ENCODE measurements around the gene C19orf67. TPM values are rescaled to one million over a fixed set of nuclear protein-coding genes. Genes with fewer than 3 reads are reported as not detected.

C19orf67 gene
- under 1 TPM in 1 of 2 donors, not detected in 1; 0.97 TPM for total RNA-seq

DNA sequence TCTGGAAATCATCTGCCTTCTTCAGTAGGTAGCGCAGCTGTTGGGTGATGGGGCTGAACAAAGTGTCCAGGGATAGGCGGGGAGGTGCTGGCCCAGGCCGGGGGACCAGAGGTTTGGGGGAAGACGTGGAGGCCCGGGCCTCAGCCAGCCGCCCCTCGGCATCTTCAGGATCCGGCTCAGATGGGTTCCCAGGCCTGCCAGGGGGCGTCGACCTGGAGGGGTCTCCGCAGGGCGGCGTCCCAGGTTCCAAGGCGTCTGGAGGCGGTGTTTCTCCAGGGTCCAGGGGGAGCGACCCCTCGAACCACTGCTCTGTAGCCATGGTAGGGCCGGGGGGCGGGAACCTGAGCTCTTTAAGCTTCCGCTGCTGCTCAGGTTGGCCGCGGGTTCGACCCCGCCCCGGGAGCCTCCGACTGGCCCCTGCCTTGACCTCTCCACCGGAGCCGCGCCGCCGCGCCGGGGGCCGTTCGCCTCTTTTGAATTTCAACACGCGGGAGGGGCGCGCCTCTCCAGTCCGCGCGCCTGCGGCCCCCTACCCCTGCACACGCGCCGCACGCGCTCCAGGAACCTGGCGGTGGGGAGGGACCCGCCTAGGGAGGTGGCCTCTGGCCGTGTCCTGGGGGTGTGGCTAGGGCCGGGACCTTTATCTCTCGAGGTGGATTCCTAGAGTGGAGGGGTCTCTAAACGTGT is at the start of gene C19orf67:
Gene C19orf67, minus strand, starts transcription at position 475 of the 687 bp plus-strand sequence. Its CDS starts 156 bp downstream, at position 319.
- Histone ChIP-seq H3K4me1 (replicated peaks) (no peaks in the 10 kb centered on the region), H3K27me3 (replicated peaks; ENCODE audit: insufficient read depth) (no peaks in the 10 kb centered on the region), H3K27ac (no peak within 1 kb of the TSS), H3K9me3 (no peaks in the 10 kb centered on the region), H3K36me3 (no peaks in the 10 kb centered on the region), H3K4me3 (no peak within 1 kb of the TSS)
- DNase-seq (ENCODE audit: low spot score): no peak
- intact Hi-C loops (cut with DNase I): loop anchor here (10.0 kb wide), 1 partner anchor 311 kb away; the partner anchor contains the start of gene C19orf53
- WGBS: 70% methylated on average over 47 of the region's 54 CpGs
- TF ChIP-seq POLR2A (IDR thresholded peaks at IDR 0.05) (no peak), POLR2AphosphoS5 (IDR thresholded peaks at IDR 0.05) (no peak)
- TF ChIP-seq, protein P1, sequence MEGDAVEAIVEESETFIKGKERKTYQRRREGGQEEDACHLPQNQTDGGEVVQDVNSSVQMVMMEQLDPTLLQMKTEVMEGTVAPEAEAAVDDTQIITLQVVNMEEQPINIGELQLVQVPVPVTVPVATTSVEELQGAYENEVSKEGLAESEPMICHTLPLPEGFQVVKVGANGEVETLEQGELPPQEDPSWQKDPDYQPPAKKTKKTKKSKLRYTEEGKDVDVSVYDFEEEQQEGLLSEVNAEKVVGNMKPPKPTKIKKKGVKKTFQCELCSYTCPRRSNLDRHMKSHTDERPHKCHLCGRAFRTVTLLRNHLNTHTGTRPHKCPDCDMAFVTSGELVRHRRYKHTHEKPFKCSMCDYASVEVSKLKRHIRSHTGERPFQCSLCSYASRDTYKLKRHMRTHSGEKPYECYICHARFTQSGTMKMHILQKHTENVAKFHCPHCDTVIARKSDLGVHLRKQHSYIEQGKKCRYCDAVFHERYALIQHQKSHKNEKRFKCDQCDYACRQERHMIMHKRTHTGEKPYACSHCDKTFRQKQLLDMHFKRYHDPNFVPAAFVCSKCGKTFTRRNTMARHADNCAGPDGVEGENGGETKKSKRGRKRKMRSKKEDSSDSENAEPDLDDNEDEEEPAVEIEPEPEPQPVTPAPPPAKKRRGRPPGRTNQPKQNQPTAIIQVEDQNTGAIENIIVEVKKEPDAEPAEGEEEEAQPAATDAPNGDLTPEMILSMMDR (IDR thresholded peaks at IDR 0.05): no peak

DNA sequence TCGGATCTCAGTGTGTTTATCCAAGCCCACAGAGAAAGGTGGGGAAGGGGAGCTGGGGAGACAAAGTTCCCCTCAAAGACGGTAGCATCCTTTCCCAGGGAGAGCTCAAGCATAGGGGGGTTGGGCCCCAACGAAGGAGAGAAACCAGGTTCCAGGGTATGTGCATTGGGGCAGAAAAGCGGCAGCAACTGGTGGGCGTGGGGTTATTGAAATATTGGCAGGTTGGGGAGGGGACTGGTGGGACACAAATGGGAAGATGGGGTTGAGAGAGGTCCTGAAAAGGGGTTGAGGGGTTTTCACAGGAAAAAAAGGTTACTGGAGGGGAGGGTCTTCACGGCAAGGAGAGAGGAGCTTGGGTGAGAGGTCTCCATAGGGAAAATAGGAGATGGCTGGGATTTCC is 49.8 kb upstream of the C19orf67 start:
- Histone ChIP-seq H3K36me3 (no peaks in the 10 kb centered on the region), H3K9me3 (no peaks in the 10 kb centered on the region), H3K27ac (no peak overlapping the region), H3K4me3 (no peak overlapping the region), H3K27me3 (replicated peaks; ENCODE audit: insufficient read depth) (no peaks in the 10 kb centered on the region), H3K4me1 (replicated peaks) (peaks cover 11% of the 10 kb centered on the region)
- WGBS: 26% methylated on average over 6 of the region's 6 CpGs
- DNase-seq (ENCODE audit: low spot score): no peak
- intact Hi-C loops (cut with DNase I): loop anchor here (5.0 kb wide), 2 partner anchors 272 to 382 kb away; partner anchors contain the start of gene DNAJB1
- TF ChIP-seq, protein P1 (IDR thresholded peaks at IDR 0.05): no peak
- TF ChIP-seq POLR2AphosphoS5 (IDR thresholded peaks at IDR 0.05) (no peak), POLR2A (IDR thresholded peaks at IDR 0.05) (no peak)

DNA sequence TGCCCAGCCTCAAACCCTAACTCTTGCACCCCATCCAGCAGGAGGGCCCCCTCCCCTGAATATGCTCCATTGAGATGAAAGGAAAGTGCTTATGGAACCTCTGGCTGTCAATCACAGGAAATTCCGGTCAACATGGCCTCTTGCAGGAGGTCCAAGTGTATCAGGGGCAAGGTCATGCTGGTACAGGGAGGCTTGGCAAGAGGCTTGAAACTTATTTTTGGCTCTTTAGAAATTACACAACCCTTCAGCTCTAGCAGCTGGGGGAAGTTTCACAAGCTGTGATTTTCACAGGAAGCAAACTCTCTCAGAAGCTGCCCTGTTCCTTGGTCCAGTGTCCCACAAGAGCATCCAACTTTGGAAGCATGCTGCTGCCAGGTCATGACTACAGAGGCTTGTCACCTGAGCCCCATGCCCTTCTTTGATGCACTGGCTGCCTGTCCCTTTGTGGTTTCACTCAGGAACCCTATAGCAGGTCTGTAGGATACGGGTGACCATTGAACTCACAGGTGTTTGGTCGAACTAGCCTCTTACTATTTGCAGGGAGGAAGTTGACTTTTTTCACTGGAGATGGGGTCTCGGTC is 42.4 kb upstream of the C19orf67 start:
- H3K27ac ChIP-seq: no peak overlapping the region

DNA sequence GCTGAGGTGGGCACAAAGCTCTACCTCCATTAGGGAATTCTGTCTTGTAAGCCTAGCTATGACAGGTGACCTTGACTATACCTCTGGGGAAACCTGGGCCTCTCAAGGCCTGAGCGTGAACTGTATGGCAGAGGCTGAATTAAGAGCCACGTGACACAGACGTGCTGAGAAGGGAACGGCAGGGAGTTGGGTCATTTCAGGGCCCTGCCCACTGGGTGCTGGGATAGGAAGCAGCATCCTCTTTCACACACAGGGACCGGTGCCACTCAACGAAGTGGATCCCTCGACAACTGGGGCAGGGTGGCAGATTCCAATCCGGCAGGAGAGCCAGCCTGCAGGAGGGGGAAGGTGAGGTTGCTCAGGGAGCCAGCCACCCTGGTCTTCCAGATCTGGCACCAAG is 41.6 kb upstream of the C19orf67 start:
- H3K27ac ChIP-seq: no peak overlapping the region
- intact Hi-C loops (cut with DNase I): no loop called here
- H3K9me3 ChIP-seq: no peaks in the 10 kb centered on the region
- TF ChIP-seq POLR2AphosphoS5 (IDR thresholded peaks at IDR 0.05) (no peak), POLR2A (IDR thresholded peaks at IDR 0.05) (no peak)
- TF ChIP-seq, protein P1 (IDR thresholded peaks at IDR 0.05): no peak
- 88% methylated on average over 8 of the region's 8 CpGs for WGBS
- no peaks in the 10 kb centered on the region for H3K36me3 ChIP-seq
- no peaks in the 10 kb centered on the region for H3K4me1 ChIP-seq (replicated peaks)
- DNase-seq (ENCODE audit: low spot score): no peak
- no peaks in the 10 kb centered on the region for H3K27me3 ChIP-seq (replicated peaks; ENCODE audit: insufficient read depth)
- H3K4me3 ChIP-seq: no peak overlapping the region

More for the DNA sequence above, 42.4 kb upstream of the C19orf67 start:
- TF ChIP-seq POLR2A (IDR thresholded peaks at IDR 0.05) (no peak), POLR2AphosphoS5 (IDR thresholded peaks at IDR 0.05) (no peak)
- TF ChIP-seq, protein P1 (IDR thresholded peaks at IDR 0.05): no peak
- H3K4me1 ChIP-seq (replicated peaks): no peaks in the 10 kb centered on the region
- no peaks in the 10 kb centered on the region for H3K36me3 ChIP-seq
- 76% methylated on average over 4 of the region's 4 CpGs for WGBS
- H3K4me3 ChIP-seq: no peak overlapping the region
- DNase-seq (ENCODE audit: low spot score): no peak
- H3K27me3 ChIP-seq (replicated peaks; ENCODE audit: insufficient read depth): no peaks in the 10 kb centered on the region
- intact Hi-C loops (cut with DNase I): no loop called here
- H3K9me3 ChIP-seq: no peaks in the 10 kb centered on the region
